Subcutaneous abdominal adipose tissue (tissue), 5 donors: Measurements from ENCODE around the gene NSD2.

Experiments
- H3K27ac ChIP-seq: one replicate; pipeline ENCODE4 v1.7.0; 2013; ENCODE audit warnings: low read depth, mild to moderate bottlenecking, inconsistent platforms, low read length, moderate library complexity
- H3K27me3 ChIP-seq, 5 donors: one replicate each; pipeline ENCODE4 v1.7.0; 2013; ENCODE audit warnings: low read length in 5 of 5, inconsistent platforms in 1 of 5; ENCODE audit not compliant: control insufficient read depth in 5 of 5, insufficient read depth in 4 of 5
- H3K36me3 ChIP-seq, 5 donors: one replicate each; pipeline ENCODE4 v1.7.0; 2013; ENCODE audit warnings: low read length in 5 of 5; ENCODE audit not compliant: control insufficient read depth in 5 of 5, insufficient read depth in 5 of 5
- H3K4me1 ChIP-seq, 5 donors: one replicate each; pipeline ENCODE4 v1.7.0; 2013; ENCODE audit warnings: low read length in 5 of 5, mild to moderate bottlenecking in 3 of 5, moderate library complexity in 1 of 5; ENCODE audit not compliant: control insufficient read depth in 5 of 5, insufficient read depth in 5 of 5
- H3K4me3 ChIP-seq, 5 donors: one replicate each; pipeline ENCODE4 v1.7.0; 2013; ENCODE audit warnings: low read length in 5 of 5, low read depth in 1 of 5
- H3K9ac ChIP-seq, 5 donors: one replicate each; pipeline ENCODE4 v1.7.0; 2013; ENCODE audit warnings: low read length in 5 of 5, mild to moderate bottlenecking in 4 of 5, moderate library complexity in 3 of 5
- H3K9me3 ChIP-seq, 5 donors: one replicate each; pipeline ENCODE4 v1.7.0; 2013; ENCODE audit warnings: low read length in 5 of 5; ENCODE audit not compliant: control insufficient read depth in 5 of 5
- donor health status: healthy.
- donor health status: healthy.
- donor health status: healthy.
- donor health status: healthy.
- donor health status: healthy.

Gene NSD2

GRCh38 chr4:1972414-1972813 lies 101.2 kb downstream of the NSD2 start:
- no peak overlapping the region for H3K27ac ChIP-seq

GRCh38 chr4:1973218-1973617 lies 102.0 kb downstream of the NSD2 start:
- Histone ChIP-seq H3K27ac (no peak overlapping the region), H3K36me3 (peaks cover 0 to 90% (median 56%) of the 10 kb centered on the region in 5 donors), H3K4me1 (no peaks in the 10 kb centered on the region), H3K9ac (no peak overlapping the region), H3K27me3 (no peaks in the 10 kb centered on the region), H3K4me3 (no peak overlapping the region), H3K9me3 (no peaks in the 10 kb centered on the region)

More at GRCh38 chr4:1972414-1972813, 101.2 kb downstream of the NSD2 start:
- Histone ChIP-seq H3K4me3 (no peak overlapping the region), H3K36me3 (peaks cover 0 to 83% (median 52%) of the 10 kb centered on the region in 5 donors), H3K4me1 (no peaks in the 10 kb centered on the region), H3K9me3 (no peaks in the 10 kb centered on the region), H3K9ac (no peak overlapping the region), H3K27me3 (no peaks in the 10 kb centered on the region)

GRCh38 chr4:1973661-1974060 lies 102.5 kb downstream of the NSD2 start:
- no peaks in the 10 kb centered on the region for H3K4me1 ChIP-seq
- no peaks in the 10 kb centered on the region for H3K9me3 ChIP-seq
- peaks cover 0 to 92% (median 60%) of the 10 kb centered on the region in 5 donors for H3K36me3 ChIP-seq
- no peak overlapping the region for H3K27ac ChIP-seq
- H3K4me3 ChIP-seq = no peak overlapping the region
- no peaks in the 10 kb centered on the region for H3K27me3 ChIP-seq
- no peak overlapping the region for H3K9ac ChIP-seq

- Histone ChIP-seq H3K4me3 (no peak overlapping the region), H3K4me1 (no peaks in the 10 kb centered on the region), H3K9ac (no peak overlapping the region), H3K9me3 (no peaks in the 10 kb centered on the region), H3K36me3 (peaks cover 0 to 94% (median 67%) of the 10 kb centered on the region in 5 donors), H3K27ac (no peak overlapping the region), H3K27me3 (no peaks in the 10 kb centered on the region)
Measured at GRCh38 chr4:1974840-1975239, 103.6 kb downstream of the NSD2 start.

- no peaks in the 10 kb centered on the region for H3K4me1 ChIP-seq
- H3K27me3 ChIP-seq = no peaks in the 10 kb centered on the region
- H3K36me3 ChIP-seq = peaks cover 0 to 94% (median 70%) of the 10 kb centered on the region in 5 donors
- no peak overlapping the region for H3K9ac ChIP-seq
- H3K4me3 ChIP-seq = no peak overlapping the region
- H3K9me3 ChIP-seq = no peaks in the 10 kb centered on the region
- no peak overlapping the region for H3K27ac ChIP-seq
Measured at GRCh38 chr4:1975391-1975801, 104.2 kb downstream of the NSD2 start.

- Histone ChIP-seq H3K4me1 (no peaks in the 10 kb centered on the region), H3K9ac (no peak overlapping the region), H3K27ac (no peak overlapping the region), H3K27me3 (no peaks in the 10 kb centered on the region), H3K4me3 (no peak overlapping the region), H3K9me3 (no peaks in the 10 kb centered on the region), H3K36me3 (peaks cover 0 to 94% (median 72%) of the 10 kb centered on the region in 5 donors)
Measured at GRCh38 chr4:1975880-1976279, 104.7 kb downstream of the NSD2 start.

GRCh38 chr4:1976416-1977352 lies 105.5 kb downstream of the NSD2 start:
- Histone ChIP-seq H3K9me3 (no peaks in the 10 kb centered on the region), H3K4me1 (no peaks in the 10 kb centered on the region), H3K4me3 (no peak overlapping the region), H3K27ac (no peak overlapping the region), H3K36me3 (peaks cover 0 to 93% (median 80%) of the 10 kb centered on the region in 5 donors), H3K27me3 (no peaks in the 10 kb centered on the region), H3K9ac (no peak overlapping the region)

- H3K4me1 ChIP-seq = peaks cover 0 to 5% (median 0%) of the 10 kb centered on the region in 5 donors
- no peak overlapping the region for H3K9ac ChIP-seq
- no peaks in the 10 kb centered on the region for H3K27me3 ChIP-seq
- no peak overlapping the region for H3K4me3 ChIP-seq
- no peaks in the 10 kb centered on the region for H3K9me3 ChIP-seq
- peaks cover 0 to 93% (median 85%) of the 10 kb centered on the region in 5 donors for H3K36me3 ChIP-seq
- no peak overlapping the region for H3K27ac ChIP-seq
Measured at GRCh38 chr4:1978226-1978625, 107.0 kb downstream of the NSD2 start.

- H3K9me3 ChIP-seq = no peaks in the 10 kb centered on the region
- H3K36me3 ChIP-seq = peaks cover 0 to 93% (median 86%) of the 10 kb centered on the region in 5 donors
- H3K27me3 ChIP-seq = no peaks in the 10 kb centered on the region
- H3K9ac ChIP-seq = no peak overlapping the region
- no peak overlapping the region for H3K4me3 ChIP-seq
- no peak overlapping the region for H3K27ac ChIP-seq
- H3K4me1 ChIP-seq = peaks cover 0 to 5% (median 0%) of the 10 kb centered on the region in 5 donors
Measured at GRCh38 chr4:1978741-1979476, 107.7 kb downstream of the NSD2 start.
